Brain microvascular endothelial cell (primary cell): Measurements from ENCODE around the gene LSAMP.
"Not testable (repeated sequence)": the region's sequence is repeated elsewhere in the genome, so short reads cannot be mapped to it uniquely, and the experiment has no call there.

ENCODE experiments used
- DNase-seq: peaks from one replicate; pipeline ENCODE4 v3.0.0-alpha.2; 2020
- H3K27ac ChIP-seq: fragments of 250-450 bp; sonication (Bioruptor Pico); 2 replicates; pipeline ENCODE4 v1.5.1; 2020; ENCODE audit warnings: mild to moderate bottlenecking, moderate library complexity
- H3K27me3 ChIP-seq: fragments of 250-450 bp; sonication (Bioruptor Pico); replicated peaks from 2 replicates; pipeline ENCODE4 v1.5.1; 2020; ENCODE audit warnings: mild to moderate bottlenecking
- H3K36me3 ChIP-seq: fragments of 250-450 bp; sonication (Bioruptor Pico); replicated peaks from 2 replicates; pipeline ENCODE4 v1.5.1; 2020; ENCODE audit warnings: mild to moderate bottlenecking
- H3K4me3 ChIP-seq: 2 replicates; pipeline ENCODE4 v1.5.1; 2011; ENCODE audit warnings: low read depth, mild to moderate bottlenecking, control low read depth, low read length, moderate library complexity
- CTCF ChIP-seq: IDR thresholded peaks from 2 replicates; pipeline ENCODE4 v1.5.1; 2011; ENCODE audit warnings: low read depth, mild to moderate bottlenecking, moderate library complexity, low read length, control low read depth, inconsistent platforms; ENCODE audit errors: missing control alignments
- in situ Hi-C: cut with HindIII; loops from 2 replicates; pipeline ENCODE4 v1.10.0; 2017; ENCODE audit warnings: low sequenced_read_pairs, low pct_ligation_motif_present

Gene LSAMP

GRCh38 chr3:116226266-116226665 lies 219.0 kb downstream of the LSAMP start:
- no peak for TF ChIP-seq CTCF
- Histone ChIP-seq H3K36me3 (no peaks in the 10 kb centered on the region), H3K27me3 (no peaks in the 10 kb centered on the region), H3K27ac (no peak overlapping the region), H3K4me3 (no peak overlapping the region)
- in situ Hi-C loops, result no loop called here
- DNase-seq, result no peak

GRCh38 chr3:116216761-116217160 lies 228.5 kb downstream of the LSAMP start:
- in situ Hi-C loops, result no loop called here

GRCh38 chr3:116211901-116212300 lies 233.4 kb downstream of the LSAMP start:
- no peak overlapping the region for H3K27ac ChIP-seq
- H3K27me3 ChIP-seq, result no peaks in the 10 kb centered on the region
- no peaks in the 10 kb centered on the region for H3K36me3 ChIP-seq
- H3K4me3 ChIP-seq, result no peak overlapping the region
- in situ Hi-C loops, result no loop called here
- TF ChIP-seq CTCF, result no peak
- no peak for DNase-seq

More at GRCh38 chr3:116216761-116217160, 228.5 kb downstream of the LSAMP start:
- no peak for DNase-seq
- TF ChIP-seq CTCF, result no peak
- no peak overlapping the region for H3K4me3 ChIP-seq
- H3K36me3 ChIP-seq, result no peaks in the 10 kb centered on the region
- H3K27me3 ChIP-seq, result no peaks in the 10 kb centered on the region
- H3K27ac ChIP-seq, result no peak overlapping the region

- H3K27ac ChIP-seq, H3K4me3 ChIP-seq, DNase-seq, H3K36me3 ChIP-seq, in situ Hi-C loops, H3K27me3 ChIP-seq: not testable (repeated sequence)
Measured at GRCh38 chr3:116208830-116209229, 236.5 kb downstream of the LSAMP start.

GRCh38 chr3:116200956-116201690 lies 244.2 kb downstream of the LSAMP start:
- in situ Hi-C loops, result no loop called here
- Histone ChIP-seq H3K27ac (no peak overlapping the region), H3K36me3 (no peaks in the 10 kb centered on the region), H3K27me3 (no peaks in the 10 kb centered on the region), H3K4me3 (no peak overlapping the region)
- no peak for DNase-seq
- TF ChIP-seq CTCF, result no peak

GRCh38 chr3:116199063-116199462 lies 246.2 kb downstream of the LSAMP start:
- no peak for TF ChIP-seq CTCF
- H3K27ac ChIP-seq, result no peak overlapping the region
- H3K27me3 ChIP-seq, result no peaks in the 10 kb centered on the region
- H3K4me3 ChIP-seq, result no peak overlapping the region
- no peak for DNase-seq
- no peaks in the 10 kb centered on the region for H3K36me3 ChIP-seq
- in situ Hi-C loops, result no loop called here
